ENCODE measurements around the gene POC1A. TPM values are rescaled to one million over a fixed set of nuclear protein-coding genes. Genes with fewer than 3 reads are reported as not detected.

POC1A gene
- total RNA-seq, 4 donors from 2014 or later = 1.1 to 4.8 (median 4.7) TPM; not detected in 1

DNA sequence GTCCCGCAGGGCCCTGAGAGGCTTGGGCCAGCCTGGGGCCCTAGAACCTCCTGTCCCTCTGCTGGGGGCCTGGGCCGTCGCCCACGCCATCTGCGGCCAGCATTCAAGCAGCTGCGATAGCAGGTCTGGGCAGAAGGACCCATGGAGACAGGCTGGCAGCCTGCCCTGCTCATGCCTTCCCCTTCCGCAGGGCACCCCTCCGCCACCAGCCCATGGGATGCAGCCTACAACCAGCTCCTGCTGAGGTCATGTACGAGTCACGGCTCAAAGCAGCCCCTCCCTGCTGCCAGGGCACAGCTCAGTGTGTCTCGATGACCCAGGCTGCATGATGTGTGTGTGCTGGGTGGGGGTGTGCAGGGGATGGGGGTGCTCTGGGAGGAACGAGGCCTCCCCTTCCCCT, 125.7 kb downstream of the POC1A start:
- intact Hi-C loops (cut with DNase I; ENCODE audit: low total_unique reads) = no loop called here
- Histone ChIP-seq H3K9me3 (no peaks in the 10 kb centered on the region), H3K4me3 (no peak overlapping the region), H3K4me1 (no peaks in the 10 kb centered on the region), H3K27me3 (no peaks in the 10 kb centered on the region), H3K36me3 (no peaks in the 10 kb centered on the region), H3K27ac (no peak overlapping the region)
- no peak for TF ChIP-seq POLR2A (IDR thresholded peaks at IDR 0.05)
- TF ChIP-seq, protein P1, sequence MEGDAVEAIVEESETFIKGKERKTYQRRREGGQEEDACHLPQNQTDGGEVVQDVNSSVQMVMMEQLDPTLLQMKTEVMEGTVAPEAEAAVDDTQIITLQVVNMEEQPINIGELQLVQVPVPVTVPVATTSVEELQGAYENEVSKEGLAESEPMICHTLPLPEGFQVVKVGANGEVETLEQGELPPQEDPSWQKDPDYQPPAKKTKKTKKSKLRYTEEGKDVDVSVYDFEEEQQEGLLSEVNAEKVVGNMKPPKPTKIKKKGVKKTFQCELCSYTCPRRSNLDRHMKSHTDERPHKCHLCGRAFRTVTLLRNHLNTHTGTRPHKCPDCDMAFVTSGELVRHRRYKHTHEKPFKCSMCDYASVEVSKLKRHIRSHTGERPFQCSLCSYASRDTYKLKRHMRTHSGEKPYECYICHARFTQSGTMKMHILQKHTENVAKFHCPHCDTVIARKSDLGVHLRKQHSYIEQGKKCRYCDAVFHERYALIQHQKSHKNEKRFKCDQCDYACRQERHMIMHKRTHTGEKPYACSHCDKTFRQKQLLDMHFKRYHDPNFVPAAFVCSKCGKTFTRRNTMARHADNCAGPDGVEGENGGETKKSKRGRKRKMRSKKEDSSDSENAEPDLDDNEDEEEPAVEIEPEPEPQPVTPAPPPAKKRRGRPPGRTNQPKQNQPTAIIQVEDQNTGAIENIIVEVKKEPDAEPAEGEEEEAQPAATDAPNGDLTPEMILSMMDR (IDR thresholded peaks at IDR 0.05) = no peak
- DNase-seq = no peak

DNA sequence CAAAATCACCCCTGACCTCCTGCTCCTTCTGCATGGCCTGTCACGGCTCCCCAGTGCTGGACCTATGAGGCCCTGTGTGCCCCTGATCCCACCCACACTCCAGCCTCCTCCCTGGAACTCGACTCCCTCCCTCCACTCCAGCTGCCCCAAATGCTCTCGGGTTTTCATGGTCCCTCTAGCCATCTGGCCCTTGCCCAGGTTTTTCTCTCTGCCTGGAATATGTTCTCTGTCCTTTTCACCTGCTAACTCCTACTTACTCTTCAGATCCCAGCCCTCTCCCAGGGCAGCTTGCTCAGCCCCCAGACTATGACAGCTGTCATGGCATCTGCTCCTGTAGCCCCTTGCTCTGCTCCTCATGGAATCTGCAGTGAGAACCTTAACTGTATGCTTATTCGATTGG, 128.2 kb downstream of the POC1A start:
- TF ChIP-seq POLR2A (IDR thresholded peaks at IDR 0.05) = no peak
- TF ChIP-seq, protein P1 (IDR thresholded peaks at IDR 0.05) = no peak
- no peaks in the 10 kb centered on the region for H3K27me3 ChIP-seq
- intact Hi-C loops (cut with DNase I; ENCODE audit: low total_unique reads) = no loop called here
- H3K36me3 ChIP-seq = no peaks in the 10 kb centered on the region
- DNase-seq = no peak
- no peaks in the 10 kb centered on the region for H3K9me3 ChIP-seq
- H3K27ac ChIP-seq = no peak overlapping the region
- no peak overlapping the region for H3K4me3 ChIP-seq
- peaks cover 0 to 20% of the 10 kb centered on the region in 2 donors for H3K4me1 ChIP-seq

- intact Hi-C loops (cut with DNase I; ENCODE audit: low total_unique reads) = no loop called here
- Histone ChIP-seq H3K27ac (no peak overlapping the region), H3K36me3 (no peaks in the 10 kb centered on the region), H3K27me3 (no peaks in the 10 kb centered on the region), H3K4me1 (peaks cover 0 to 20% of the 10 kb centered on the region in 2 donors), H3K9me3 (no peaks in the 10 kb centered on the region), H3K4me3 (no peak overlapping the region)
- DNase-seq = no peak
- TF ChIP-seq, protein P1 (IDR thresholded peaks at IDR 0.05) = no peak
- no peak for TF ChIP-seq POLR2A (IDR thresholded peaks at IDR 0.05)
These were observed 128.8 kb downstream of the POC1A start for GRCh38 chr3:52025453-52025852.

Other genes with a start within 250 kb of the POC1A start
- 10 to 100 TPM in 2 of 4 donors, 1 to 10 TPM in 2; 4.4 to 20.5 (median 11.6) TPM for gene RRP9, start 212.5 kb downstream of the POC1A start, total RNA-seq
- 10 to 100 TPM in 2 of 4 donors, 1 to 10 TPM in 2; 5.1 to 22.4 (median 11.4) TPM for gene PARP3, start 212.1 kb downstream of the POC1A start, total RNA-seq
- 1 to 10 TPM in 1 of 4 donors, under 1 TPM in 2, not detected in 1; 0.28 to 8.2 (median 0.34) TPM for gene GPR62, start 199.0 kb downstream of the POC1A start, total RNA-seq
- gene PCBP4, start 187.0 kb downstream of the POC1A start, total RNA-seq = 100 to 1,000 TPM in 2 of 4 donors, 10 to 100 TPM in 2; 39.7 to 261 (median 159) TPM
- gene ABHD14B, start 180.4 kb downstream of the POC1A start, total RNA-seq = 10 to 100 TPM; 15.6 to 52.4 (median 39.6) TPM
- gene ABHD14A, start 179.4 kb downstream of the POC1A start, total RNA-seq = 10 to 100 TPM in 2 of 4 donors, 1 to 10 TPM in 2; 1.8 to 16.6 (median 10.5) TPM
- 10 to 100 TPM in 2 of 4 donors, 1 to 10 TPM in 1, not detected in 1; 1.3 to 19.0 (median 12.4) TPM for gene ACY1, start 170.9 kb downstream of the POC1A start, total RNA-seq
- 1,000 to 10,000 TPM in 3 of 4 donors, 100 to 1,000 TPM in 1; 696 to 2,362 (median 1,238) TPM for gene RPL29, start 158.5 kb downstream of the POC1A start, total RNA-seq
- gene DUSP7, start 97.9 kb downstream of the POC1A start, total RNA-seq = 10 to 100 TPM in 3 of 4 donors, 1 to 10 TPM in 1; 5.6 to 39.1 (median 12.3) TPM
- gene ALAS1, start 43.7 kb upstream of the POC1A start, total RNA-seq = 10 to 100 TPM in 3 of 4 donors, 1 to 10 TPM in 1; 4.9 to 56.2 (median 36.2) TPM
- gene TLR9, start 71.2 kb upstream of the POC1A start, total RNA-seq = 1 to 10 TPM in 1 of 4 donors, under 1 TPM in 1, not detected in 2; 0.14 to 1.5 TPM
- gene TWF2, start 84.7 kb upstream of the POC1A start, total RNA-seq = 100 to 1,000 TPM in 1 of 4 donors, 10 to 100 TPM in 3; 45.9 to 105 (median 50.2) TPM
- gene PPM1M, start 91.3 kb upstream of the POC1A start, total RNA-seq = 10 to 100 TPM; 23.9 to 32.3 (median 31.5) TPM
- 100 to 1,000 TPM in 1 of 4 donors, 10 to 100 TPM in 3; 24.6 to 128 (median 70.3) TPM for gene WDR82, start 124.2 kb upstream of the POC1A start, total RNA-seq
- gene GLYCTK, start 133.4 kb upstream of the POC1A start, total RNA-seq = 10 to 100 TPM in 3 of 4 donors, 1 to 10 TPM in 1; 3.8 to 15.1 (median 10.8) TPM
- 10 to 100 TPM in 2 of 4 donors, 1 to 10 TPM in 2; 5.1 to 46.2 (median 11.0) TPM for gene DNAH1, start 161.9 kb upstream of the POC1A start, total RNA-seq

All from uterus (tissue), 4 donors.